Stimulated activated CD4-positive, alpha-beta T cell treated with anti-CD3 and anti-CD28 coated beads, Interleukin-4, amount 100 ng/mL, for 48 hours (primary cell): ENCODE results near the gene LRRC40.

ENCODE experiments used
- DNase-seq, 2 donors: peaks; one replicate each; pipeline ENCODE4 v3.0.0-alpha.2; 2020; ENCODE audit warnings: low read depth in 2 of 2

The LRRC40 gene

GRCh38 chr1:70115315-70115714 lies 90.1 kb downstream of the LRRC40 start:
- no peak for DNase-seq

GRCh38 chr1:70112838-70113237 lies 92.5 kb downstream of the LRRC40 start:
- no peak for DNase-seq

GRCh38 chr1:70109241-70109640 lies 96.1 kb downstream of the LRRC40 start:
- no peak for DNase-seq

- DNase-seq, result no peak
Observed at GRCh38 chr1:70103770-70104169, 101.6 kb downstream of the LRRC40 start.

- no peak for DNase-seq
Observed at GRCh38 chr1:70101774-70102173, 103.6 kb downstream of the LRRC40 start.

GRCh38 chr1:70101231-70101630 lies 104.1 kb downstream of the LRRC40 start:
- DNase-seq, result no peak
